ENCODE measurements around the gene CAND1.

GRCh38 chr12:67280088-67280487 lies 10.9 kb downstream of the CAND1 start:
- TF ChIP-seq, protein P1, sequence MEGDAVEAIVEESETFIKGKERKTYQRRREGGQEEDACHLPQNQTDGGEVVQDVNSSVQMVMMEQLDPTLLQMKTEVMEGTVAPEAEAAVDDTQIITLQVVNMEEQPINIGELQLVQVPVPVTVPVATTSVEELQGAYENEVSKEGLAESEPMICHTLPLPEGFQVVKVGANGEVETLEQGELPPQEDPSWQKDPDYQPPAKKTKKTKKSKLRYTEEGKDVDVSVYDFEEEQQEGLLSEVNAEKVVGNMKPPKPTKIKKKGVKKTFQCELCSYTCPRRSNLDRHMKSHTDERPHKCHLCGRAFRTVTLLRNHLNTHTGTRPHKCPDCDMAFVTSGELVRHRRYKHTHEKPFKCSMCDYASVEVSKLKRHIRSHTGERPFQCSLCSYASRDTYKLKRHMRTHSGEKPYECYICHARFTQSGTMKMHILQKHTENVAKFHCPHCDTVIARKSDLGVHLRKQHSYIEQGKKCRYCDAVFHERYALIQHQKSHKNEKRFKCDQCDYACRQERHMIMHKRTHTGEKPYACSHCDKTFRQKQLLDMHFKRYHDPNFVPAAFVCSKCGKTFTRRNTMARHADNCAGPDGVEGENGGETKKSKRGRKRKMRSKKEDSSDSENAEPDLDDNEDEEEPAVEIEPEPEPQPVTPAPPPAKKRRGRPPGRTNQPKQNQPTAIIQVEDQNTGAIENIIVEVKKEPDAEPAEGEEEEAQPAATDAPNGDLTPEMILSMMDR (IDR thresholded peaks at IDR 0.05), result no peak
- TF ChIP-seq POLR2A (IDR thresholded peaks at IDR 0.05), result no peak

Data from thyroid gland (tissue), 4 donors.